Kidney (tissue), 14 donors: ENCODE data around the gene FHDC1. TPM values are rescaled to one million over a fixed set of nuclear protein-coding genes. Genes with fewer than 3 reads are reported as not detected.

ENCODE experiments used
- DNase-seq, 5 donors: peaks; one replicate each; pipeline ENCODE4 v3.0.0-alpha.2; 2013 to 2020
- FAIRE-seq: peaks from 2 replicates; lab custom pipeline; 2012; peaks lifted over from hg19 to GRCh38; lab: Jason Lieb, UNC
- H3K27ac ChIP-seq, 2 donors: one replicate each; pipeline ENCODE4 v1.7.0; 2013; ENCODE audit warnings: low read depth in 2 of 2, low read length in 2 of 2, inconsistent platforms in 1 of 2
- H3K27me3 ChIP-seq: one replicate; pipeline ENCODE4 v1.7.1; 2013; ENCODE audit warnings: low read length, inconsistent platforms; ENCODE audit not compliant: control insufficient read depth, insufficient read depth
- H3K36me3 ChIP-seq, 3 donors: one replicate each; pipeline versions ENCODE4 v1.7.0 to v1.7.1; 2013; ENCODE audit warnings: low read length in 3 of 3, control low read depth in 1 of 3, inconsistent platforms in 1 of 3; ENCODE audit not compliant: insufficient read depth in 3 of 3, control insufficient read depth in 2 of 3
- H3K4me1 ChIP-seq, 3 donors: one replicate each; pipeline versions ENCODE4 v1.7.0 to v1.7.1; 2013; ENCODE audit warnings: low read length in 3 of 3, inconsistent platforms in 1 of 3, low read depth in 1 of 3; ENCODE audit not compliant: control insufficient read depth in 2 of 3, insufficient read depth in 2 of 3
- H3K4me3 ChIP-seq, 3 donors: one replicate each; pipeline versions ENCODE4 v1.7.0 to v1.8.1; 2013; ENCODE audit warnings: low read length in 3 of 3, control low read depth in 1 of 3, inconsistent platforms in 1 of 3
- H3K9ac ChIP-seq, 3 donors: one replicate each; pipeline versions ENCODE4 v1.7.0 to v1.7.1; 2013; ENCODE audit warnings: low read length in 3 of 3, control low read depth in 1 of 3, inconsistent platforms in 1 of 3
- H3K9me3 ChIP-seq, 3 donors: one replicate each; pipeline versions ENCODE4 v1.7.0 to v1.7.1; 2013; ENCODE audit warnings: low read length in 3 of 3, control low read depth in 1 of 3, inconsistent platforms in 1 of 3; ENCODE audit not compliant: control insufficient read depth in 2 of 3, insufficient read depth in 1 of 3
- CTCF ChIP-seq: IDR thresholded peaks from 3 replicates; pipeline ENCODE4 v1.5.1; 2012; ENCODE audit warnings: mild to moderate bottlenecking, moderate library complexity, borderline replicate concordance; ENCODE audit not compliant: insufficient read depth; ENCODE audit errors: extremely low read depth
- intact Hi-C: fragments of 100-400 bp; cut with DNase I; formaldehyde crosslinking; loops from one replicate; pipeline ENCODE4 v1.11.1; 2022
- polyA plus RNA-seq: library from polyadenylated mRNA; stranded (reverse); fragments of 350-450 nt; fragmentation: Illumina TruSeq; extraction: RNeasy Lipid Tissue Mini Kit (QIAGEN cat#74804); gene quantifications from one replicate; pipeline ENCODE4 v1.2.3, GENCODE V29; 2014; ENCODE audit warnings: low read depth, low replicate concordance; ENCODE audit not compliant: insufficient read depth
- total RNA-seq: library from RNA; stranded (reverse); fragmentation: NEBNext Ultra II Directional; extraction: Animal tissue kit (Norgen Biotek cat#: 25700); gene quantifications from one replicate; pipeline ENCODE4 v1.2.1, GENCODE V29; 2021
- donor health status: control.
- donor health status: control.
- donor health status: control.
- donor health status: control.
- donor health status: control.
- donor health status: DM: yes; HTN: yes; CAD: no.
- donor health status: Normal renal cell carcinoma (clear cell type).

Gene FHDC1
- total and polyA plus RNA-seq, 2 donors from 2014 or later: 1.5 to 5.9 TPM

GRCh38 chr4:152976212-152976761 lies 40.2 kb downstream of the FHDC1 start:
- H3K9me3 ChIP-seq: no peaks in the 10 kb centered on the region
- FAIRE-seq: no peak
- TF ChIP-seq CTCF: no peak
- H3K4me3 ChIP-seq: no peak overlapping the region
- intact Hi-C loops: no loop called here
- H3K9ac ChIP-seq: no peak overlapping the region
- H3K4me1 ChIP-seq: no peaks in the 10 kb centered on the region
- H3K36me3 ChIP-seq: no peaks in the 10 kb centered on the region
- peak in 1 of 5 donors; percentile 20 for DNase-seq
- no peak overlapping the region for H3K27ac ChIP-seq
- H3K27me3 ChIP-seq: no peaks in the 10 kb centered on the region

GRCh38 chr4:152979731-152980330 lies 43.7 kb downstream of the FHDC1 start:
- H3K4me1 ChIP-seq: no peaks in the 10 kb centered on the region
- H3K4me3 ChIP-seq: no peak overlapping the region
- no peaks in the 10 kb centered on the region for H3K9me3 ChIP-seq
- H3K36me3 ChIP-seq: no peaks in the 10 kb centered on the region
- DNase-seq: no peak
- intact Hi-C loops: no loop called here
- no peak for TF ChIP-seq CTCF
- no peak overlapping the region for H3K27ac ChIP-seq
- no peak overlapping the region for H3K9ac ChIP-seq
- no peaks in the 10 kb centered on the region for H3K27me3 ChIP-seq
- FAIRE-seq: no peak

GRCh38 chr4:152981278-152981677 lies 45.2 kb downstream of the FHDC1 start:
- Histone ChIP-seq H3K9me3 (no peaks in the 10 kb centered on the region), H3K27ac (no peak overlapping the region), H3K4me3 (no peak overlapping the region), H3K9ac (no peak overlapping the region), H3K36me3 (no peaks in the 10 kb centered on the region), H3K27me3 (no peaks in the 10 kb centered on the region), H3K4me1 (no peaks in the 10 kb centered on the region)
- intact Hi-C loops: no loop called here
- no peak for TF ChIP-seq CTCF
- no peak for FAIRE-seq
- no peak for DNase-seq
